Psoas muscle (tissue), 8 donors: Measurements from ENCODE around the gene CTAG1B. TPM values are rescaled to one million over a fixed set of nuclear protein-coding genes. Genes with fewer than 3 reads are reported as not detected.
"Not testable (repeated sequence)": the region's sequence is repeated elsewhere in the genome, so short reads cannot be mapped to it uniquely, and the experiment has no call there.

Experiments used
- ATAC-seq, 4 donors: fragments of 200-7000 bp; cut with Tn5 transposase; one replicate each; pipeline ENCODE4 v1.9.1; 2020; ENCODE audit warnings: moderate library complexity in 3 of 4, mild to moderate bottlenecking in 2 of 4
- DNase-seq, 2 donors: peaks; one replicate each; pipeline ENCODE4 v3.0.0-alpha.2; 2020
- H3K27ac ChIP-seq: fragments of 200-600 bp; one replicate; pipeline ENCODE4 v1.8.0; 2022
- H3K27me3 ChIP-seq, 3 donors: fragments of 200-600 bp in 1 of 3; one replicate each; pipeline versions ENCODE4 v1.6.1 to v1.8.0; 2013 to 2022; ENCODE audit warnings: low read length in 2 of 3, mild to moderate bottlenecking in 2 of 3, moderate library complexity in 1 of 3; ENCODE audit not compliant: insufficient read depth in 3 of 3
- H3K36me3 ChIP-seq, 2 donors: fragments of 200-600 bp in 1 of 2; one replicate each; pipeline versions ENCODE4 v1.6.1 to v1.8.0; 2013 to 2022; ENCODE audit warnings: low read depth in 1 of 2, mild to moderate bottlenecking in 1 of 2, moderate library complexity in 1 of 2; ENCODE audit not compliant: insufficient read depth in 1 of 2
- H3K4me1 ChIP-seq: fragments of 200-600 bp; one replicate; pipeline ENCODE4 v1.8.0; 2022
- H3K4me3 ChIP-seq: fragments of 200-600 bp; one replicate; pipeline ENCODE4 v1.8.0; 2022; ENCODE audit warnings: mild to moderate bottlenecking
- H3K9me3 ChIP-seq: fragments of 200-600 bp; one replicate; pipeline ENCODE4 v1.8.0; 2022
- whole genome bisulfite sequencing, 3 donors: extraction: QIAGEN DNeasy Blood & Tissue Kit; methylation state at CpG; one replicate each; pipeline versions ENCODE4 v1.1.6 to v1.1.7; 2013; 5-methylcytosine and 5-hydroxymethylcytosine counted together
- intact Hi-C, 2 donors: fragments of 100-400 bp; cut with DNase I; formaldehyde crosslinking; loops; one replicate each; pipeline versions ENCODE4 v1.11.0 to v1.14.2; 2022
- polyA plus RNA-seq, 3 donors: library from polyadenylated mRNA; stranded (reverse); fragments of 200-250 nt; gene quantifications; one replicate each; pipeline ENCODE4 v1.2.3, GENCODE V29; 2013
- total RNA-seq, 4 donors: library from RNA; stranded (reverse); fragmentation: NEBNext Ultra II Directional in 2 of 4; extraction: Animal tissue kit (Norgen Biotek cat#: 25700) in 2 of 4; gene quantifications; one replicate each; pipeline versions ENCODE4 v1.2.1 to v1.2.4, GENCODE V29; 2021 to 2023
- donor health status: healthy with polysubstance abuse.
- donor health status: DM: no; HTN: no; CAD: no; lungs with moderate emphysema.
- donor health status: Bipolar disorder and iron deficiency.
- donor health status: healthy.
- donor health status: DM: yes; HTN: yes; CAD: no.
- donor health status: DM: no; HTN: no; CAD: no.
- donor health status: DM: no; HTN: no; CAD: no.
- donor health status: DM: yes; HTN: yes; CAD: no.

Gene CTAG1B
- total and polyA plus RNA-seq, 7 donors: not detected

GRCh38 chrX:154573061-154573460, 46.0 kb downstream of the CTAG1B start:
- ATAC-seq, H3K4me3 ChIP-seq, H3K27me3 ChIP-seq, H3K27ac ChIP-seq, intact Hi-C loops, DNase-seq, H3K36me3 ChIP-seq, H3K4me1 ChIP-seq, H3K9me3 ChIP-seq: not testable (repeated sequence)
- WGBS, 3 donors: no CpG with 5 or more reads among the region's 10 CpGs

DNA sequence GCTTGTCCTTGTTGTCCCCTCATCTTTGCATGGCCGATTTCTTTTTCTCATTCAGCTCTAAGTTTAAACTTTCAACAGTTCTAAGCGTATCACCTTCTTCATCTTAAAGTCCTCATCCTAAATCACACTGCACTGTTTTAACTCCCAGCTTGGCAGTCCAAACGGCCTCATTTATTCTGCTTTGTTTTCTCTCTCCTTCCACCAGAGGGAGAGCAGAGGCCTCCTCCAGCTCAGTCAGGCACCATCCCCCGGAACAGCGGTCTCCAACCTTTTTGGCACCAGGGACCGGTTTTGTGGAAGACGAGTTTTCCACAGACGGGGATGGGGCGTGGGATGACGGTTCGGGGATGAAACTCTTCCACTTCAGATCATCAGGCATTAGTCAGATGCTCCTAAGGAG, 48.7 kb downstream of the CTAG1B start:
- DNase-seq, H3K9me3 ChIP-seq, H3K4me3 ChIP-seq, intact Hi-C loops, H3K27me3 ChIP-seq, H3K4me1 ChIP-seq, H3K27ac ChIP-seq, H3K36me3 ChIP-seq, ATAC-seq: not testable (repeated sequence)
- no CpG with 5 or more reads among the region's 11 CpGs for WGBS, 3 donors

Other genes starting within 250 kb of the CTAG1B start
- gene FLNA, start 244.6 kb downstream of the CTAG1B start, total RNA-seq: 10 to 100 TPM; 66.9 to 92.5 (median 76.4) TPM
- gene FLNA, start 244.6 kb downstream of the CTAG1B start, polyA plus RNA-seq: 100 to 1,000 TPM in 1 of 3 donors, 10 to 100 TPM in 2; 45.7 to 106 (median 56.0) TPM
- gene EMD, start 240.0 kb downstream of the CTAG1B start, total RNA-seq: 10 to 100 TPM; 61.1 to 78.2 (median 66.5) TPM
- gene EMD, start 240.0 kb downstream of the CTAG1B start, polyA plus RNA-seq: 100 to 1,000 TPM in 1 of 3 donors, 10 to 100 TPM in 2; 91.6 to 101 (median 94.9) TPM
- 1,000 to 10,000 TPM; 1,403 to 2,633 (median 2,325) TPM for gene RPL10, start 220.9 kb downstream of the CTAG1B start, total RNA-seq
- gene RPL10, start 220.9 kb downstream of the CTAG1B start, polyA plus RNA-seq: 1,000 to 10,000 TPM; 4,938 to 5,433 (median 5,248) TPM
- 100 to 1,000 TPM in 2 of 4 donors, 10 to 100 TPM in 2; 72.6 to 149 (median 111) TPM for gene DNASE1L1, start 210.0 kb downstream of the CTAG1B start, total RNA-seq
- gene DNASE1L1, start 210.0 kb downstream of the CTAG1B start, polyA plus RNA-seq: 10 to 100 TPM; 42.2 to 75.1 (median 71.1) TPM
- 10 to 100 TPM; 17.7 to 25.5 (median 23.6) TPM for gene TAFAZZIN, start 207.7 kb downstream of the CTAG1B start, total RNA-seq
- 10 to 100 TPM; 19.2 to 21.8 (median 20.7) TPM for gene TAFAZZIN, start 207.7 kb downstream of the CTAG1B start, polyA plus RNA-seq
- 10 to 100 TPM; 34.1 to 38.6 (median 34.5) TPM for gene ATP6AP1, start 190.6 kb downstream of the CTAG1B start, total RNA-seq
- gene ATP6AP1, start 190.6 kb downstream of the CTAG1B start, polyA plus RNA-seq: 10 to 100 TPM; 28.3 to 37.1 (median 31.0) TPM
- gene GDI1, start 182.1 kb downstream of the CTAG1B start, total RNA-seq: 10 to 100 TPM; 37.4 to 57.7 (median 49.8) TPM
- gene GDI1, start 182.1 kb downstream of the CTAG1B start, polyA plus RNA-seq: 10 to 100 TPM; 37.4 to 52.4 (median 50.7) TPM
- gene FAM50A, start 175.1 kb downstream of the CTAG1B start, total RNA-seq: 10 to 100 TPM; 48.6 to 75.7 (median 55.6) TPM
- gene FAM50A, start 175.1 kb downstream of the CTAG1B start, polyA plus RNA-seq: 100 to 1,000 TPM in 1 of 3 donors, 10 to 100 TPM in 2; 55.0 to 117 (median 86.5) TPM
- gene PLXNA3, start 161.0 kb downstream of the CTAG1B start, total RNA-seq: 1 to 10 TPM; 3.3 to 6.5 (median 6.0) TPM
- gene PLXNA3, start 161.0 kb downstream of the CTAG1B start, polyA plus RNA-seq: 1 to 10 TPM; 1.7 to 2.6 (median 2.5) TPM
- 10 to 100 TPM; 10.7 to 24.1 (median 22.7) TPM for gene LAGE3, start 140.0 kb downstream of the CTAG1B start, total RNA-seq
- gene LAGE3, start 140.0 kb downstream of the CTAG1B start, polyA plus RNA-seq: 10 to 100 TPM; 24.3 to 64.8 (median 27.4) TPM
- 10 to 100 TPM; 38.3 to 69.9 (median 46.3) TPM for gene UBL4A, start 132.7 kb downstream of the CTAG1B start, total RNA-seq
- gene UBL4A, start 132.7 kb downstream of the CTAG1B start, polyA plus RNA-seq: 100 to 1,000 TPM in 2 of 3 donors, 10 to 100 TPM in 1; 64.4 to 118 (median 106) TPM
- gene SLC10A3, start 128.7 kb downstream of the CTAG1B start, total RNA-seq: 10 to 100 TPM in 3 of 4 donors, 1 to 10 TPM in 1; 7.2 to 15.7 (median 13.8) TPM
- 10 to 100 TPM; 16.3 to 39.8 (median 32.2) TPM for gene SLC10A3, start 128.7 kb downstream of the CTAG1B start, polyA plus RNA-seq
- 10 to 100 TPM; 29.7 to 34.8 (median 32.8) TPM for gene FAM3A, start 103.0 kb downstream of the CTAG1B start, total RNA-seq
- 10 to 100 TPM; 37.5 to 40.4 (median 37.7) TPM for gene FAM3A, start 103.0 kb downstream of the CTAG1B start, polyA plus RNA-seq
- gene G6PD, start 72.4 kb downstream of the CTAG1B start, total RNA-seq: 1 to 10 TPM; 6.2 to 9.1 (median 7.1) TPM
- gene G6PD, start 72.4 kb downstream of the CTAG1B start, polyA plus RNA-seq: 1 to 10 TPM; 3.2 to 7.8 (median 4.6) TPM
- 10 to 100 TPM; 11.3 to 27.5 (median 16.9) TPM for gene IKBKG, start 71.7 kb downstream of the CTAG1B start, total RNA-seq
- 10 to 100 TPM; 16.9 to 28.8 (median 22.8) TPM for gene IKBKG, start 71.7 kb downstream of the CTAG1B start, polyA plus RNA-seq
- gene CTAG1A, start 34.1 kb downstream of the CTAG1B start, total RNA-seq: not detected
- not detected for gene CTAG1A, start 34.1 kb downstream of the CTAG1B start, polyA plus RNA-seq
- gene CTAG2, start 34.3 kb upstream of the CTAG1B start, total RNA-seq: under 1 TPM in 1 of 4 donors, not detected in 3; 0.39 TPM
- gene CTAG2, start 34.3 kb upstream of the CTAG1B start, polyA plus RNA-seq: 1 to 10 TPM in 1 of 3 donors, not detected in 2; 4.9 TPM
- 1 to 10 TPM; 1.0 to 3.4 (median 1.4) TPM for gene GAB3, start 131.8 kb upstream of the CTAG1B start, total RNA-seq
- gene GAB3, start 131.8 kb upstream of the CTAG1B start, polyA plus RNA-seq: 1 to 10 TPM in 1 of 3 donors, under 1 TPM in 2; 0.61 to 3.2 (median 0.65) TPM
- 10 to 100 TPM; 21.2 to 45.5 (median 34.6) TPM for gene DKC1, start 143.6 kb upstream of the CTAG1B start, total RNA-seq
- gene DKC1, start 143.6 kb upstream of the CTAG1B start, polyA plus RNA-seq: 10 to 100 TPM; 23.4 to 61.0 (median 38.2) TPM
- gene MPP1, start 186.2 kb upstream of the CTAG1B start, total RNA-seq: 10 to 100 TPM; 15.1 to 21.3 (median 18.8) TPM
- 10 to 100 TPM; 13.9 to 22.1 (median 15.1) TPM for gene MPP1, start 186.2 kb upstream of the CTAG1B start, polyA plus RNA-seq
- gene SMIM9, start 215.4 kb upstream of the CTAG1B start, total RNA-seq: not detected
- gene SMIM9, start 215.4 kb upstream of the CTAG1B start, polyA plus RNA-seq: not detected